HG03139 (cell line): ENCODE measurements around the gene ZNF286A.
"Not testable (repeated sequence)": the region's sequence is repeated elsewhere in the genome, so short reads cannot be mapped to it uniquely, and the experiment has no call there.

Experiments used
- ATAC-seq: cut with Tn5 transposase; IDR thresholded peaks from one replicate; pipeline ENCODE4 v1.9.1; 2021; ENCODE audit not compliant: unreplicated experiment

Gene ZNF286A

GRCh38 chr17:15768865-15769533 lies 69.4 kb downstream of the ZNF286A start:
- ATAC-seq, result not testable (repeated sequence)
